Activated T-helper 17 cell treated with anti-CD3 and anti-CD28 coated beads, Interleukin-2, amount 50 U/mL, for 72 hours (primary cell): ENCODE measurements around the gene TUBGCP6. TPM values are rescaled to one million over a fixed set of nuclear protein-coding genes. Genes with fewer than 3 reads are reported as not detected.

ENCODE experiments used
- ATAC-seq: fragments of 150-1000 bp; cut with Tn5 transposase; replicated peaks from 2 replicates; pipeline ENCODE4 v1.10.0; 2021; ENCODE audit warnings: mild to moderate bottlenecking, moderate library complexity
- H3K27ac Mint-ChIP-seq: one replicate; pipeline ENCODE4 v1.8.0; 2022; ENCODE audit warnings: mixed read lengths
- H3K27me3 Mint-ChIP-seq: one replicate; pipeline ENCODE4 v1.8.0; 2022; ENCODE audit warnings: mixed read lengths
- H3K36me3 Mint-ChIP-seq: one replicate; pipeline ENCODE4 v1.8.0; 2022; ENCODE audit warnings: low read depth, mild to moderate bottlenecking, mixed read lengths
- H3K4me1 Mint-ChIP-seq: one replicate; pipeline ENCODE4 v1.8.0; 2022; ENCODE audit warnings: mixed read lengths
- H3K4me3 Mint-ChIP-seq: one replicate; pipeline ENCODE4 v1.8.0; 2022; ENCODE audit warnings: mild to moderate bottlenecking, mixed read lengths
- H3K9me3 Mint-ChIP-seq: one replicate; pipeline ENCODE4 v1.8.0; 2022; ENCODE audit warnings: mixed read lengths
- total RNA-seq, 2 donors: library from RNA; stranded (reverse); gene quantifications; one replicate each; pipeline ENCODE4 v1.2.3, GENCODE V29; 2022

TUBGCP6 gene, protein sequence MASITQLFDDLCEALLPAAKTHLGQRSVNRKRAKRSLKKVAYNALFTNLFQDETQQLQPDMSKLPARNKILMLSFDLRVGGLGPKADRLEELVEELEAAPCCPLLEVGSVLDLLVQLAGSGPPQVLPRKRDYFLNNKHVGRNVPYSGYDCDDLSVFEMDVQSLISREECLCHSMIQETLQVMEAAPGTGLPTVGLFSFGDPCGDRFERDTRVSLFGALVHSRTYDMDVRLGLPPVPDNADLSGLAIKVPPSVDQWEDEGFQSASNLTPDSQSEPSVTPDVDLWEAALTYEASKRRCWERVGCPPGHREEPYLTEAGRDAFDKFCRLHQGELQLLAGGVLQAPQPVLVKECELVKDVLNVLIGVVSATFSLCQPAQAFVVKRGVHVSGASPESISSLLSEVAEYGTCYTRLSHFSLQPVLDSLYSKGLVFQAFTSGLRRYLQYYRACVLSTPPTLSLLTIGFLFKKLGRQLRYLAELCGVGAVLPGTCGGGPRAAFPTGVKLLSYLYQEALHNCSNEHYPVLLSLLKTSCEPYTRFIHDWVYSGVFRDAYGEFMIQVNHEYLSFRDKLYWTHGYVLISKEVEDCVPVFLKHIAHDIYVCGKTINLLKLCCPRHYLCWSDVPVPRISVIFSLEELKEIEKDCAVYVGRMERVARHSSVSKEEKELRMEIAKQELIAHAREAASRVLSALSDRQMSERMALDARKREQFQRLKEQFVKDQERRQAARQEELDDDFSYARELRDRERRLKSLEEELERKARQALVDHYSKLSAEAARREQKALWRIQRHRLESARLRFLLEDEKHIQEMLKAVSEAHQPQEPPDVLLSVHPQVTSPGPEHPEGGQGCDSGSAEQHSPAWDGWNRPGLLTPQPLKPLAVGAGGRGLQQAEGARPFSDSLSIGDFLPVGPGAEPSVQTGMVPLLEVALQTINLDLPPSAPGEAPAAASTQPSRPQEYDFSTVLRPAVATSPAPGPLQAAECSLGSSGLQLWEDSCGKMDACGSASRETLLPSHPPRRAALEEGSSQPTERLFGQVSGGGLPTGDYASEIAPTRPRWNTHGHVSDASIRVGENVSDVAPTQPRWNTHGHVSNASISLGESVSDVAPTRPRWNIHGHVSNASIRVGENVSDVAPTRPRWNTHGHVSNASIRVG (N-terminal part only)
- 10 to 100 TPM; 44.5 to 51.1 TPM for total RNA-seq

DNA sequence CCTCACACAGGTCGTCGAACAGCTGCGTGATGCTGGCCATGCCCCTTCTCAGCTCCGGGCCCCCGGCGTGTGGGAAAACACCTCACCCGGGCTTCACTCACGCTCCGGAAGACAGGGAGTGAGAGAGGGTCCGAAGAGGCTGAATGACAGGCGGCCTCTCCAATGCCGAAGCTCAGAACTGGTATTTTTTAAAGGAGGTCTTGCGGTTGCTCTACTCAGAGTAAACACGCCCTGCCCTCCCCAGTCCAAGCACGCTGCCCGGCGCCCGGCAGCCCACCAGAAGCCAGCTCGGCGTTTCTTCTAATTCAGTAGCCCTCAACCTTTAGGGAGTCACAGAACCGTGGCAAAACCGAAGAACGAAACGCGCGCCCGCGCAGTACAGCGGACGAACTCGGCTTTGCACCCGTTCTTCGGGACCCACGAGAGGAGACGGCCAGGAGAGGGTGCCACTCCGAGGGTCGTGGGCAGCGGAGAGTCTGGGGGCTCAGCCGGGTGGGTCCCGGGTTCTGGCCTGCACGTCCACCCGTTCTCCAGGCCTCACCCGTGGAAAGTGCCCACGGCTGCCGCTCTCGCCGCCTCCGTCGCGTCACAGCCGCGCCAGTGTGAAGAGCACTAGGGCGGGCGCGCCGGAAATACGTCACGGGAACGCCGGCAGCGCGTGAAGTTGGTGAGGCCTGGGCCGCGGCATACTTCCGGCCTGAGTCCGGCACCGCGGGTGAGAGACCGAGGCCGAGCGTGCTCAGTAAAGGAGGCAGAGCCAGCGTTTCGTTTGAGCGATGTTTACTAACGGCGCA lies at the start of gene TUBGCP6:
Gene TUBGCP6 (minus strand): TSS at position 604 of the 794 bp plus-strand sequence. CDS start 564 bp downstream, at position 40.
- Mint-ChIP-seq H3K4me3 (peak within 1 kb of the TSS; percentile 87), H3K4me1 (peaks cover 23% of the 10 kb centered on the region), H3K27me3 (no peaks in the 10 kb centered on the region), H3K27ac (peak within 1 kb of the TSS; percentile 96), H3K36me3 (peaks cover 70% of the 10 kb centered on the region), H3K9me3 (no peaks in the 10 kb centered on the region)
- peak; percentile 91 for ATAC-seq

DNA sequence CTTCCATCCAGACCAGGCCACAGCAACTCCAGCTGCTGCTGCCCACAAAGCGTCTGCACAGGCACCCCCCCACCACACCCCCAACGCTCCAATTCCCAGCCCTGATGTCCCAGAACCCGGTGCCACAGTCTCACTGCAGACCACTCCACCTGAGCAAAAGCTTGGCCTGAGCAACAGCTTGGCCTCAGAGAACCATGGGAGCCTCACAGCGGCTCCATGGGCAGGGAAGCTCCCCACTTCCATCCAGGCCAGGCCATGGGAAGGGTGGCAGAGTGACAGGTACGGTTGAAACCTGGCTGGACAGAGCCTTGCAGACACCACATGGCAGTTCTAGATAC lies 49.5 kb upstream of the TUBGCP6 start:
- no peaks in the 10 kb centered on the region for H3K9me3 Mint-ChIP-seq
- no peak overlapping the region for H3K4me3 Mint-ChIP-seq
- H3K4me1 Mint-ChIP-seq = peaks cover 3% of the 10 kb centered on the region
- peaks cover 18% of the 10 kb centered on the region for H3K27me3 Mint-ChIP-seq
- no peaks in the 10 kb centered on the region for H3K36me3 Mint-ChIP-seq
- no peak overlapping the region for H3K27ac Mint-ChIP-seq
- no peak for ATAC-seq

DNA sequence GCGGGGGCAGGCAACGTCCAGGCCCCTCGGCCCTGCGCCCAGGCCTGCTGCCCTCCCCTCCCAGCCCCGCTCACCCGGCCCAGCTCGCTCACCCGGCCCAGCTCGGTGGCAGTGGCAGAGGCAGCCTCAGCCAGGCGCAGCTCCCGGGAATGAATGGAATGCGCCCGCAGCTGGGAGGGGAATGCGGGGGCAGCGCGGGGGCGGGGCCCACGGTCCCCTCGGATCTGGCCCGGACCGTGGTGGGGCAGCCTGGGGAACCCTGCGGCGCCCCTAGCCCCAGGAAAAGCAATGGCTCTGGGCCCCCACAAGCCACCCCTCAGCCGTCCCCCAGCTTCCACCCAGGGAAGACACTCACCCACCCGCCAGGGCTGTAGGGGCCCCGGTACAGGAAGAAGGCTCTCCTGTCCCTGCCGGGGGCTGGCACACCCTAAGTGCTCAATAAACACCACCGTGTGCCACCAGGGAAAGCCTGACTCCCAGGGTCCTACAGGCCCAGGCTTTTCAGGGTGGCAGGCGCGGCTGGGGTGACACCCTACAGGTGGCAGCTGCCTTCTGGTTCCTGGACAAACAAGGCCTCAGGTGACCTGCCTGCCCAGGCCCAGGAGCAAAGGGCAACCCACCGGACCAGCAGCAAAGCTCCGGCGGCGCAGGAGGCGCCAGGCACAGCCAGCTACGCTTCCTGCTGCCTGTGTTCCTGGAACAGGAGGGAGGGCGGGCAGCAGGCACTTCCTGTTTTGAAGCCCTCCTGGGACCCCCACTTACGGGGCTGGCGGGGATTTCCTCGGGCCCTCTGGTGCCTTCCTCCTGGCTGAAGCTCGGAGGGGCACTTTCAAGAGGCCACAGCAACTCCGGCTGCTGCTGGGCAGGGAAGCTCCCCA lies 48.9 kb upstream of the TUBGCP6 start:
- no peak for ATAC-seq
- Mint-ChIP-seq H3K27me3 (peaks cover 18% of the 10 kb centered on the region), H3K9me3 (no peaks in the 10 kb centered on the region), H3K27ac (no peak overlapping the region), H3K36me3 (no peaks in the 10 kb centered on the region), H3K4me3 (no peak overlapping the region), H3K4me1 (peaks cover 3% of the 10 kb centered on the region)

DNA sequence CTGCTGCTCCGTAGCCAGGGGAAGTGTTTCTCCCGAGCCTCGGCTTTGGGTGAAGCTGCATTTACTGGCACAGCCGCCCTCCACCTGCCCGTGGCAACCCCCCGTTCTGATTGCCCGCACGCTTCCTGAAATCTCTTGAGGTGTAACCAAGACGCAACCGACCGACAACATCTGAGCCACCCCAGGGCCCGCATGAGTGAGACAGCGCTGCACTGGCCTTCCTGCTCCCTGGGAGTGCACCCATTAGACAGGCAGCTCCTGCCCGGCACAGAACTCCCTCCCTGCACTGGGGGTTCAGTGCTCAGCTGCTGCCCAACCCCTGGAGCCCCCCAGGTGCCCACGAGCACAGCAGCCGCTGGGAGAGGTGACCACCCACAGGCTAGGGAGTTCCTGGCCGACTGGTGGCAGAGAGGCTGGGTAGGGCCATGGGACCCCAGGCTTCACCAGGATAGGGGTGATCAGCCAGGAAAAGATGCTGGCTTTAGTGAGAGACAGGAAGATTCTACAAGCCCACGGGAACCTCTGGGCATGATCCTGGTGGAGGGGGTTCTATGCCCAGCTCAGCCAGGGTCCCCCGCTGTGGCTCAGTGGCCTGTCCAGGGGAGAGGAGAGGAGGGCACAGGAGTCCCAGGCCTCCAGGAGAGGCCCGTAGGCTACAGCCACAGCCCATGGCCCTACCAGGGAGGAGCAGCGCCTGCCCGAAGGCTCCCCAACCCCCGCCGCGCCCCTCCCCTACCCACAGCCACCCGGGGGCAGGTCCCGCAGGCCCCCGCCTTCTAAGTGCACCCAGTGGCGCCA lies 48.0 kb upstream of the TUBGCP6 start:
- Mint-ChIP-seq H3K36me3 (no peaks in the 10 kb centered on the region), H3K4me1 (peaks cover 3% of the 10 kb centered on the region), H3K27me3 (peaks cover 18% of the 10 kb centered on the region), H3K4me3 (no peak overlapping the region), H3K27ac (no peak overlapping the region), H3K9me3 (no peaks in the 10 kb centered on the region)
- no peak for ATAC-seq

DNA sequence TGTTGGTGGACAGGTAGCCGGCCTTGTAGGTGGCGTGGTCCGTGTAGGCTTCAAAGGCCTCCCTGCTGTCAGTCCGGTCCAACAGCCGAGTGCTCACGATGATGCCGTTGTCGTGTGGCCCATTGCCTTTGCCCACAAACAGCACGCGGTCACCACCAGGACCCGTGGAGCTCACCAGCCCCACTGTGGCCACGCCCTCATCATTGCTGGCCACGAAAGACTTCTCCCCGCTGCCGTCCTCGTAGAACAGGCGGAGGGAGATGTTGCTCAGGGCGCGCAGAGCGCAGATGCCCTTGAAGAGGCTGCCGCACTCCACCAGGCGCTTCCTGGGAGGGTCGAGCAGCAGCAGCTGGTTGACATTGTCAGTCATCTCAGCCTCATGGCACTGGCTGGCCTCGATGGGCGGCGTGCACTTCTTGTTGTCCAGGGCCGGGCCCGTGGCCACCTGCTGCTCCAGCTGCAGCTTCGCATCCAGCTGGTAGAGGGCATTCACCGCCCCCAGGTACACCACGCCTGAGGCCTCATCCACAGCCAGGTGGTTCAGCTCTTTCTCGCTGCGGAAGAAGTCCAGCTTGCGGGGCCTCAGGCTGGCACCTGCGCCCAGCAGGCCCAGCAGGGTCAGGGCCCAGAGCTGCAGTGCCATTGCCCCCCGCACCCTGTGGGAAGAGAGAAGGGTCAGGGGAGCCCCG lies 45.3 kb upstream of the TUBGCP6 start:
- Mint-ChIP-seq H3K36me3 (no peaks in the 10 kb centered on the region), H3K4me1 (peaks cover 3% of the 10 kb centered on the region), H3K9me3 (no peaks in the 10 kb centered on the region), H3K4me3 (no peak overlapping the region), H3K27ac (no peak overlapping the region), H3K27me3 (peaks cover 13% of the 10 kb centered on the region)
- no peak for ATAC-seq

DNA sequence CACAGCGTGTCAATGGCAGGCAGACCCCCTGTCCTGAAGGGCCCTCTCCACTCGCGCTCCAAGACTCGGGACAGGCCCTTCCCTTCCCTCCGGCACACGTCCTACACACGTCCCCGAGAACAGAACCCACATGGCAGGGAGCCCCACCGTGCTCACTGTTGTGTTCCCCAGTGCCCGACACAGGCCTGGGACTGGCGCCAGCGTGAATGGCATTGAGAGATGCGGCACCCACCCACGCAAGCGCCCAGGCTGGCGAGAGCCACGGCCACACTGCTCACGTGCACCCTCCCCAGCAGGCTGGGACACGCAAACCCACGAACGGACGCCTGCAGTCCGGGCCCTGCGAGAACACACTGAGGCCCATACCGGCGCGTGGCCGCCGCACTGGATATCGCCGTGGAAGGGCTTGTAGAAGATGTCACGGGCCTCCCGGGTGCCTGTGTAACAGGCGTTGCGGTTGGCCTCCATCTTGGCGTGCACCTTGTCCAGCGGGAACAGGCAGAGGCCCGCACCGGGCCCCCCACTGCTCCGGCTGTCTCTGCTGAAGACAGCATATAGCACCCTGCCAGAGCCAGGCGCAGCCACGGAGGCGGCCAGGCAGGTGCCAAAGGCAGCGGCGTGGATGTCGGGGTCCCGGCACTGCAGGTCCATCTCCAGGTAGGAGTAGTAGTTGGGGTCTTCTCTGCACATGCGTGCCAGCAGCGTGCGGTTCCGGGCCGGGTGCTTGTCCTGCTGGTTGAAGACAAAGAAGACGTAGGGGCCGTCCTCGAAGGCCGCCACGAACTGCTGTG lies 44.5 kb upstream of the TUBGCP6 start:
- H3K27me3 Mint-ChIP-seq = peaks cover 13% of the 10 kb centered on the region
- H3K27ac Mint-ChIP-seq = no peak overlapping the region
- no peaks in the 10 kb centered on the region for H3K36me3 Mint-ChIP-seq
- ATAC-seq = no peak
- H3K4me1 Mint-ChIP-seq = peaks cover 3% of the 10 kb centered on the region
- H3K4me3 Mint-ChIP-seq = no peak overlapping the region
- H3K9me3 Mint-ChIP-seq = no peaks in the 10 kb centered on the region

DNA sequence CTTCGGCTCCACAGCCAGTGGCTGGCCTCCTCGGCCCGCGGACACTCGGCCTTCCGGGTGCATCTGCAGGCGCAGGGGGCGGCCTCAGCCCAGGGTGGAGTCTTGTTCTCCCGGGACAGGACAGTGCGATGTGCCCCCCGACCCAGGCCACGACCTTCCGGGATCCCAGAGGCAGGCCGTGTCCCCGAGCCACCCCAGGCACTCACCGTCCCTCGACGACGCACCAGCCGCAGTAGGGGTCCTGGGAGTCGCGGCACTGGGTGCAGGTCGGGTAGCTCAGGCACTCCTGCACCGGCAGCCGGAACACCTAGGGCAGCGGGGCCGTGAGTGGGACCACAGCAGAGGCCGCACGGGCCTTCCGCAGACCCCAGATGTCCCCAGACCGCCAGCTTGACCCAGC lies 42.9 kb upstream of the TUBGCP6 start:
- Mint-ChIP-seq H3K36me3 (no peaks in the 10 kb centered on the region), H3K4me1 (peaks cover 2% of the 10 kb centered on the region), H3K9me3 (no peaks in the 10 kb centered on the region), H3K27me3 (peaks cover 10% of the 10 kb centered on the region), H3K4me3 (no peak overlapping the region), H3K27ac (no peak overlapping the region)
- ATAC-seq = no peak

DNA sequence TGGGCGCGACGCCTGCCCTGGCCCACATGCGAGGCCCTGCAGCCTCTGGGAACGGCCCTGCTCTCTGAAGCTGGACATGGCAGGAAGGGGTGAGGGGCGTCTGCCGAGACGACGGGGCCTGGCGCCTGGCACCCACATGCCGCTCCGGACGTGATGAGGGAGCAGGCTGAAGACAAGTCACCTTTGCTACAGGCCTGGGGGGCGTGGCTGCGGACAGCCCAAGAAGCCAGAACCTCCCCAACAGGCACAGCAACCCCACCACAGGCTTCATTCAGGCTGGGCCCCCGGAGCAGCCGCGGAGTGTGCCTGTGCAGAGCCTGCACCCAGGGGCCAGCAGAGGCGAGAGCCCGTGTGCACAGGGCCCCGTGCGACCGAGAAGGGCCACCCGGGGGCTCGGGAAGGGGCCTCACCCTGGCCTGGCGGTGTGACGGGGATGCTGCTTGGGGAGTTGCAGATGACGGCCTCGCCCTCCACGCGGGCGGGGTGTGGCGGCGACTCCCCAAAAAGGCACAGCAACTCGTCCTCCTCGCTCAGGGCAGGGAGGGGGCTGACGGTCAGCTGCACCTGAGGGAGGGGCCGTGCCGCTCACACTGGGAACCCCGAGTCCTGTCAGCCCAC lies 42.0 kb upstream of the TUBGCP6 start:
- no peaks in the 10 kb centered on the region for H3K4me1 Mint-ChIP-seq
- no peaks in the 10 kb centered on the region for H3K9me3 Mint-ChIP-seq
- peaks cover 4% of the 10 kb centered on the region for H3K27me3 Mint-ChIP-seq
- ATAC-seq = no peak
- H3K27ac Mint-ChIP-seq = no peak overlapping the region
- H3K4me3 Mint-ChIP-seq = no peak overlapping the region
- no peaks in the 10 kb centered on the region for H3K36me3 Mint-ChIP-seq

DNA sequence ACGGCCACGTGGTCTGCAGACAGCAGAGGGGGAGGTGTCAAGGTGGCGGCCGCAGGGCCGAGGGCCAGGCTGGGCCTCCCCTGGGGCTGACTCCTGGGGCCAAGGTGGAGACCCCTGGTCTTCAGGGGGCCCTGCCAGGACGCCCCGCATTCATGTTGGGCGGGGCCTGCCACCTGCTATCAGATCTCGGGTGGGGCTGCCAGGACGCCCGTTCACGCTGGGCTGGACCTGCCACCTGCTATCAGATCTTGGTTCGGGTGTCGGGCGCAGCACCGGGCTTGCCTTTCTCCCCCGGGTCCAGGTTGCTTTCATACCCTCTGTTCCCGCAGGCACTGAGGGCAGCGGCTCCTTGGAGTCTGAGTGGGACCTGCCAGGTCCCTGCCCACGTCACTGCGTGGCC lies 41.5 kb upstream of the TUBGCP6 start:
- Mint-ChIP-seq H3K27me3 (no peaks in the 10 kb centered on the region), H3K9me3 (no peaks in the 10 kb centered on the region), H3K4me3 (no peak overlapping the region), H3K36me3 (no peaks in the 10 kb centered on the region), H3K4me1 (no peaks in the 10 kb centered on the region), H3K27ac (no peak overlapping the region)
- no peak for ATAC-seq

DNA sequence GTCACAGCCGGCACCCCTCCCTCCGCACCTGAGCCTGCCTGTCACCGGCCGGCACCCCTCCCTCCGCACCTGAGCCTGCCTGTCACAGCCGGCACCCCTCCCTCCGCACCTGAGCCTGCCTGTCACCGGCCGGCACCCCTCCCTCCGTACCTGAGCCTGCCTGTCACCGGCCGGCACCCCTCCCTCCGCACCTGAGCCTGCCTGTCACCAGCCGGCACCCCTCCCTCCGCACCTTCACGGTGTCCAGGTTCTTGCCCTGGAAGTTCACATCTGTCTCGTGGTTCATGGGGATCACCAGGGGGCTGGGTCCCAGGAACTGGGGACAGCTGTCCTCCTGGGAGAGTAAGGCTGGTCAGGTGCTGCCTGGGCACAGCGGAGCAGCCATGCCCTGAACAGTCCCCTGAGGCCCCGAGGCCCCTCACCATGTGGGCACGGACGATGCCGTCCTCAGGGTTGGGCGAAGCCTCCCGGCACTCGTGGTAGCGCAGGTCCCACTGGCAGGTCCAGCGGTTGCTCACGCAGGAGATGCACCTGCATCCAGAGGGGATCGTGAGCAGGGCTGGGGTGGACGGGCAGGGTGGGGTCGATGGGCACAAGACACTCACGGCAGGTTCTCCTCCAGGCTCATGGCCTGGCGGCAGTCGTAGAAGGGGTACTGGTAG lies 40.9 kb upstream of the TUBGCP6 start:
- H3K27me3 Mint-ChIP-seq = no peaks in the 10 kb centered on the region
- no peaks in the 10 kb centered on the region for H3K9me3 Mint-ChIP-seq
- ATAC-seq = no peak
- no peaks in the 10 kb centered on the region for H3K4me1 Mint-ChIP-seq
- no peak overlapping the region for H3K27ac Mint-ChIP-seq
- H3K36me3 Mint-ChIP-seq = no peaks in the 10 kb centered on the region
- H3K4me3 Mint-ChIP-seq = no peak overlapping the region

DNA sequence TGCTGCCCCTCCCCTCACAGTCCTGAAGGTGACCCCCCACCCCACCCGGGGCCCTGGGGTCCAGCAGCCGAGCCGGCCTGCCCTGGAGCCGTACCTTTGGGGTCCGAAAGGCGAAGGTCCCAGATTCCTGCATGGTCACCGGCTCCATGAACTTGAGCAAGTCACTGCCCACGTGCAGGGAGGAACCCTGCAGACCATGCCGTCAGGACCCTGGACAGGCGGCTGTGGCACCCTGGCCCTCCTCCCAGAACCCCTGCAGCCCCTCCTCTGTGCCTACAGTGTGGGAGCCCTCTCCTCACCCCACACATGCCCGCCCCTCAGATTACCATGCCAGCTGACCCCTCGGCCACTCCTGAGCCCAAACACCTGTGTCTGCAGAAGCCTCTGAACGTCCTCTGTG lies 39.7 kb upstream of the TUBGCP6 start:
- Mint-ChIP-seq H3K27ac (no peak overlapping the region), H3K4me3 (no peak overlapping the region), H3K4me1 (no peaks in the 10 kb centered on the region), H3K36me3 (no peaks in the 10 kb centered on the region), H3K27me3 (no peaks in the 10 kb centered on the region), H3K9me3 (no peaks in the 10 kb centered on the region)
- no peak for ATAC-seq
